ENCODE measurements around the gene MANSC4. TPM values are rescaled to one million over a fixed set of nuclear protein-coding genes. Genes with fewer than 3 reads are reported as not detected.

Gene MANSC4
- total RNA-seq, 1 donor: not detected

DNA sequence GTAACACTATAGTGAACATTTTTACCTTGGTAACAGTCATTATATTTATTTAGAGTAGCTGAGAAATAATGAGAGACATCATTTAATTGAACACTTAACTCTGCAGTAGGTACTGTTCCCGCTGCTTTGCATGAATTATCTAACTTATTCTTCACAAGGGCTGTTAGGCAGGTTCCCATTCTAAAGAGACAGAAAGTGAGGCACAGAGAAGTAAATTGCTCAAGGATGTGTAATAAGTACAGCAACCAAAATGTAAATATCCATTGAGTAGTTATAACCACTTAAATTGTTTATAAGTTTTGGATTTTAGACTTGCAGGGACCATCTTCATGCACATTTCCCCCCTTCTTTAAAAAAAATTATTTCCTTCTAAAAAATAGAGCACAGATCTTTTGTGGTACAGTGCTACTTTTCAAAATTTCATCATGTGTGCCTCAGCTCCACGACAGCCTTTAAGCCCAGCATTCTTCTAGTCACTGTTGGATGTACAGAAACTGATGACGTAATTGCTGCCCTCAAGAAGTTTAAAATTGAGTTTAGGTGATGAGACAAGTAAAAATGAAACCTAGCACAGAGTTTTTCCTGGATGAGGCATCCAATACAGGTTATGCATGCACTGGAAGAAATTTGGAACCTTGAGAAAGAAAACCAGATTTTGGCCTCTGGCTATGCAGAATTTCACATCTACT, 6.0 kb upstream of the MANSC4 start:
- Histone ChIP-seq H3K4me2 (ENCODE audit: insufficient read depth, low read length) (peak overlapping the region; percentile 15), H3K4me1 (ENCODE audit: insufficient read depth, low read length) (peaks cover 16% of the 10 kb centered on the region), H3K27ac (ENCODE audit: low read depth, low read length) (peak overlapping the region; percentile 72), H3K36me3 (ENCODE audit: insufficient read depth, low read length) (peaks cover 12% of the 10 kb centered on the region), H2AFZ (ENCODE audit: low read length) (no peak overlapping the region), H4K20me1 (ENCODE audit: insufficient read depth, low read length) (peaks cover 14% of the 10 kb centered on the region), H3K27me3 (ENCODE audit: insufficient read depth, low read length) (no peaks in the 10 kb centered on the region), H3K4me3 (ENCODE audit: insufficient read depth, low read length) (no peak overlapping the region), H3K79me2 (ENCODE audit: insufficient read depth, low read length) (peaks cover 88% of the 10 kb centered on the region), H3K9me3 (ENCODE audit: low read depth, low read length) (no peaks in the 10 kb centered on the region)
- TF ChIP-seq CTCF (IDR thresholded peaks at IDR 0.05; ENCODE audit: extremely low read depth, low read depth, low read length): no peak
- peak; percentile 82 for DNase-seq (ENCODE audit: insufficient read length, low spot score, missing footprints)

GRCh38 chr12:27782481-27782880, 2.4 kb upstream of the MANSC4 start:
- Histone ChIP-seq H3K4me1 (ENCODE audit: insufficient read depth, low read length) (peaks cover 24% of the 10 kb centered on the region), H3K4me2 (ENCODE audit: insufficient read depth, low read length) (no peak overlapping the region), H3K79me2 (ENCODE audit: insufficient read depth, low read length) (peaks cover 62% of the 10 kb centered on the region), H3K36me3 (ENCODE audit: insufficient read depth, low read length) (peaks cover 7% of the 10 kb centered on the region), H2AFZ (ENCODE audit: low read length) (no peak overlapping the region), H3K27me3 (ENCODE audit: insufficient read depth, low read length) (no peaks in the 10 kb centered on the region), H4K20me1 (ENCODE audit: insufficient read depth, low read length) (peaks cover 4% of the 10 kb centered on the region), H3K4me3 (ENCODE audit: insufficient read depth, low read length) (no peak overlapping the region), H3K9me3 (ENCODE audit: low read depth, low read length) (no peaks in the 10 kb centered on the region), H3K27ac (ENCODE audit: low read depth, low read length) (no peak overlapping the region)
- peak; percentile 74 for DNase-seq (ENCODE audit: insufficient read length, low spot score, missing footprints)
- no peak for TF ChIP-seq CTCF (IDR thresholded peaks at IDR 0.05; ENCODE audit: extremely low read depth, low read depth, low read length)

GRCh38 chr12:27781680-27782079, 1.6 kb upstream of the MANSC4 start:
- Histone ChIP-seq H2AFZ (ENCODE audit: low read length) (no peak overlapping the region), H3K79me2 (ENCODE audit: insufficient read depth, low read length) (peaks cover 55% of the 10 kb centered on the region), H4K20me1 (ENCODE audit: insufficient read depth, low read length) (peaks cover 2% of the 10 kb centered on the region), H3K9me3 (ENCODE audit: low read depth, low read length) (no peaks in the 10 kb centered on the region), H3K4me3 (ENCODE audit: insufficient read depth, low read length) (peak overlapping the region; percentile 26), H3K4me2 (ENCODE audit: insufficient read depth, low read length) (peak overlapping the region; percentile 79), H3K4me1 (ENCODE audit: insufficient read depth, low read length) (peaks cover 24% of the 10 kb centered on the region), H3K27ac (ENCODE audit: low read depth, low read length) (peak overlapping the region; percentile 5), H3K36me3 (ENCODE audit: insufficient read depth, low read length) (peaks cover 7% of the 10 kb centered on the region), H3K27me3 (ENCODE audit: insufficient read depth, low read length) (no peaks in the 10 kb centered on the region)
- TF ChIP-seq CTCF (IDR thresholded peaks at IDR 0.05; ENCODE audit: extremely low read depth, low read depth, low read length): no peak
- DNase-seq (ENCODE audit: insufficient read length, low spot score, missing footprints): no peak

DNA sequence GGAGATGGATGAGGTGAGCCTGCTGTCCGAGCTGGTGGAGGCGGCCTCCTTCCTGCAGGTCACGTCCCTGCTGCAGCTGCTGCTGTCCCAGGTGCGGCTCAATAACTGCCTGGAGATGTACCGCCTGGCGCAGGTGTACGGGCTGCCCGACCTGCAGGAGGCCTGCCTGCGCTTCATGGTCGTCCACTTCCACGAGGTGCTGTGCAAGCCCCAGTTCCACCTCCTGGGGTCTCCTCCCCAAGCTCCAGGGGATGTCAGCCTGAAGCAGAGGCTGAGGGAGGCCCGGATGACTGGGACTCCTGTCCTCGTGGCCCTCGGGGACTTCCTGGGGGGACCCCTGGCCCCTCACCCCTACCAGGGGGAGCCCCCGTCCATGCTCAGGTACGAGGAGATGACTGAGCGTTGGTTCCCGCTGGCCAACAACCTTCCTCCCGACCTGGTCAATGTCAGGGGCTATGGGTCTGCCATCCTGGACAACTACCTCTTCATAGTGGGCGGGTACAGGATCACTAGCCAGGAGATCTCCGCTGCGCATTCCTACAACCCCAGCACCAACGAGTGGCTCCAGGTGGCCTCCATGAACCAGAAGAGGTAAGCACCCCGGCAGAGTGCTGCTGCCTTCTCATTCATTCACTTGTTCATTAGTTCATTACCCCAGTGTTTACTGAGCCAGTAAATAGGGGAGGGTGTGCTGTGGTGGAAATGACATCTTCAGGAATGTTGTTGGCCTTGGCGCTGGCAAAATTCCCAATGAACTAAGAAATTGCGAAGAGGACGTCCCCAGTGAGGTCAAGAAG, 774 bp upstream of the MANSC4 start:
- Histone ChIP-seq H3K36me3 (ENCODE audit: insufficient read depth, low read length) (peaks cover 7% of the 10 kb centered on the region), H3K27me3 (ENCODE audit: insufficient read depth, low read length) (no peaks in the 10 kb centered on the region), H3K4me2 (ENCODE audit: insufficient read depth, low read length) (peak overlapping the region; percentile 79), H3K27ac (ENCODE audit: low read depth, low read length) (peak overlapping the region; percentile 68), H3K4me1 (ENCODE audit: insufficient read depth, low read length) (peaks cover 19% of the 10 kb centered on the region), H4K20me1 (ENCODE audit: insufficient read depth, low read length) (peaks cover 2% of the 10 kb centered on the region), H3K9me3 (ENCODE audit: low read depth, low read length) (no peaks in the 10 kb centered on the region), H3K79me2 (ENCODE audit: insufficient read depth, low read length) (peaks cover 47% of the 10 kb centered on the region), H3K4me3 (ENCODE audit: insufficient read depth, low read length) (peak overlapping the region; percentile 85), H2AFZ (ENCODE audit: low read length) (peak overlapping the region; percentile 84)
- peak; percentile 70 for DNase-seq (ENCODE audit: insufficient read length, low spot score, missing footprints)
- TF ChIP-seq CTCF (IDR thresholded peaks at IDR 0.05; ENCODE audit: extremely low read depth, low read depth, low read length): no peak
